Stimulated activated CD4-positive, alpha-beta T cell treated with anti-CD3 and anti-CD28 coated beads, Interleukin-15, amount 100 ng/mL, for 1 hour (primary cell): ENCODE data around the gene SASH3.

Experiments
- DNase-seq, 2 donors: peaks; one replicate each; pipeline ENCODE4 v3.0.0-alpha.2; 2020; ENCODE audit warnings: low read depth in 1 of 2, low spot score in 1 of 2

The SASH3 gene

GRCh38 chrX:129782706-129783105 is 3.0 kb downstream of the SASH3 start:
- DNase-seq = no peak

- DNase-seq = no peak
Observed at GRCh38 chrX:129783291-129783713, 3.6 kb downstream of the SASH3 start.

GRCh38 chrX:129784371-129784770 is 4.6 kb downstream of the SASH3 start:
- DNase-seq = no peak

- DNase-seq = no peak
Observed at GRCh38 chrX:129785160-129785947, 5.6 kb downstream of the SASH3 start.

- no peak for DNase-seq
Observed at GRCh38 chrX:129786210-129786651, 6.5 kb downstream of the SASH3 start.

GRCh38 chrX:129787336-129788055 is 7.7 kb downstream of the SASH3 start:
- DNase-seq = no peak

- DNase-seq = no peak
Observed at GRCh38 chrX:129788527-129788926, 8.8 kb downstream of the SASH3 start.

- no peak for DNase-seq
Observed at GRCh38 chrX:129790146-129790545, 10.4 kb downstream of the SASH3 start.

GRCh38 chrX:129790808-129791207 is 11.1 kb downstream of the SASH3 start:
- no peak for DNase-seq

GRCh38 chrX:129791336-129791735 is 11.6 kb downstream of the SASH3 start:
- DNase-seq = no peak

GRCh38 chrX:129791961-129792570 is 12.3 kb downstream of the SASH3 start:
- DNase-seq = no peak

- DNase-seq = no peak
Observed at GRCh38 chrX:129792586-129793291, 13.0 kb downstream of the SASH3 start.

GRCh38 chrX:129793604-129794191 is 13.9 kb downstream of the SASH3 start:
- DNase-seq = no peak

GRCh38 chrX:129795584-129795983 is 15.8 kb downstream of the SASH3 start:
- no peak for DNase-seq

GRCh38 chrX:129797251-129797906 is 17.6 kb downstream of the SASH3 start:
- no peak for DNase-seq

- no peak for DNase-seq
Observed at GRCh38 chrX:129798456-129798855, 18.7 kb downstream of the SASH3 start.

- no peak for DNase-seq
Observed at GRCh38 chrX:129798888-129799287, 19.1 kb downstream of the SASH3 start.

GRCh38 chrX:129800186-129800585 is 20.4 kb downstream of the SASH3 start:
- no peak for DNase-seq

GRCh38 chrX:129802863-129803262 is 23.1 kb downstream of the SASH3 start:
- no peak for DNase-seq

- no peak for DNase-seq
Observed at GRCh38 chrX:129804806-129805205, 25.1 kb downstream of the SASH3 start.
